ENCODE data around the gene SMIM28.
"Not testable (repeated sequence)": the region's sequence is repeated elsewhere in the genome, so short reads cannot be mapped to it uniquely, and the experiment has no call there.

The SMIM28 gene

GRCh38 chr6:138377844-138378243 is at the start of gene SMIM28:
Gene SMIM28 (plus strand): TSS chr6:138377905. CDS start chr6:138378073, 168 bp downstream.
- no peak for DNase-seq

GRCh38 chr6:138328210-138328609 is 49.5 kb upstream of the SMIM28 start:
- DNase-seq = no peak

GRCh38 chr6:138330763-138331162 is 46.9 kb upstream of the SMIM28 start:
- no peak for DNase-seq

GRCh38 chr6:138331444-138331843 is 46.3 kb upstream of the SMIM28 start:
- DNase-seq = no peak

- DNase-seq = no peak
Measured at GRCh38 chr6:138331984-138332383, 45.7 kb upstream of the SMIM28 start.

GRCh38 chr6:138334000-138334399 is 43.7 kb upstream of the SMIM28 start:
- no peak for DNase-seq

- no peak for DNase-seq
Measured at GRCh38 chr6:138334963-138335362, 42.7 kb upstream of the SMIM28 start.

GRCh38 chr6:138336221-138336620 is 41.5 kb upstream of the SMIM28 start:
- no peak for DNase-seq

GRCh38 chr6:138337076-138337475 is 40.6 kb upstream of the SMIM28 start:
- no peak for DNase-seq

- no peak for DNase-seq
Measured at GRCh38 chr6:138339024-138339423, 38.7 kb upstream of the SMIM28 start.

GRCh38 chr6:138341176-138341575 is 36.5 kb upstream of the SMIM28 start:
- no peak for DNase-seq

GRCh38 chr6:138343112-138343511 is 34.6 kb upstream of the SMIM28 start:
- no peak for DNase-seq

GRCh38 chr6:138345565-138346285 is 32.0 kb upstream of the SMIM28 start:
- DNase-seq = no peak

- DNase-seq = no peak
Measured at GRCh38 chr6:138346302-138347195, 31.2 kb upstream of the SMIM28 start.

GRCh38 chr6:138347864-138348263 is 29.8 kb upstream of the SMIM28 start:
- DNase-seq = no peak

GRCh38 chr6:138349891-138350290 is 27.8 kb upstream of the SMIM28 start:
- DNase-seq = no peak

- DNase-seq = no peak
Measured at GRCh38 chr6:138357928-138358327, 19.8 kb upstream of the SMIM28 start.

- not testable (repeated sequence) for DNase-seq
Measured at GRCh38 chr6:138368684-138369083, 9.0 kb upstream of the SMIM28 start.

GRCh38 chr6:138370631-138371451 is 6.9 kb upstream of the SMIM28 start:
- no peak for DNase-seq

- no peak for DNase-seq
Measured at GRCh38 chr6:138371452-138371711, 6.3 kb upstream of the SMIM28 start.

GRCh38 chr6:138371720-138372119 is 6.0 kb upstream of the SMIM28 start:
- no peak for DNase-seq

- DNase-seq = no peak
Measured at GRCh38 chr6:138372711-138373463, 4.8 kb upstream of the SMIM28 start.

- DNase-seq = no peak
Measured at GRCh38 chr6:138374230-138374629, 3.5 kb upstream of the SMIM28 start.
